Hypothalamus (tissue), 51 donors: ENCODE results near the gene ANKS1B.
A peak's percentile ranks its signal among the peaks of the same experiment; 100 is the strongest.

Experiments used
- DNase-seq, 51 donors: peaks; one replicate each; lab custom pipeline; 2025; lab: John Stamatoyannopoulos, UW

The ANKS1B gene

GRCh38 chr12:99966429-99966828, 18.3 kb downstream of the ANKS1B start:
- no peak for DNase-seq

- DNase-seq: no peak
Observed at GRCh38 chr12:99960311-99960710, 24.4 kb downstream of the ANKS1B start.

- no peak for DNase-seq
Observed at GRCh38 chr12:99959549-99960170, 25.1 kb downstream of the ANKS1B start.

GRCh38 chr12:99957866-99958466, 26.8 kb downstream of the ANKS1B start:
- DNase-seq: no peak

GRCh38 chr12:99954724-99955123, 30.0 kb downstream of the ANKS1B start:
- DNase-seq: no peak

- DNase-seq: no peak
Observed at GRCh38 chr12:99948370-99948769, 36.4 kb downstream of the ANKS1B start.

- no peak for DNase-seq
Observed at GRCh38 chr12:99946131-99946530, 38.6 kb downstream of the ANKS1B start.

- DNase-seq: no peak
Observed at GRCh38 chr12:99935608-99936007, 49.1 kb downstream of the ANKS1B start.

- no peak for DNase-seq
Observed at GRCh38 chr12:99926511-99927169, 58.1 kb downstream of the ANKS1B start.

GRCh38 chr12:99920353-99920960, 64.3 kb downstream of the ANKS1B start:
- no peak for DNase-seq

GRCh38 chr12:99917711-99918402, 66.9 kb downstream of the ANKS1B start:
- DNase-seq: no peak

- DNase-seq: no peak
Observed at GRCh38 chr12:99916555-99916954, 68.2 kb downstream of the ANKS1B start.

- no peak for DNase-seq
Observed at GRCh38 chr12:99915251-99916082, 69.3 kb downstream of the ANKS1B start.

- no peak for DNase-seq
Observed at GRCh38 chr12:99914206-99914605, 70.5 kb downstream of the ANKS1B start.

GRCh38 chr12:99911967-99912366, 72.8 kb downstream of the ANKS1B start:
- DNase-seq: no peak

GRCh38 chr12:99911081-99911480, 73.7 kb downstream of the ANKS1B start:
- peak in 2 of 51 donors; percentile 1 to 3 for DNase-seq

GRCh38 chr12:99910342-99910741, 74.4 kb downstream of the ANKS1B start:
- no peak for DNase-seq

GRCh38 chr12:99906786-99907579, 77.8 kb downstream of the ANKS1B start:
- DNase-seq: no peak

GRCh38 chr12:99901181-99901580, 83.6 kb downstream of the ANKS1B start:
- DNase-seq: no peak
